IMR-90 (cell line): ENCODE data around the gene CAMK2D. TPM values are rescaled to one million over a fixed set of nuclear protein-coding genes. Genes with fewer than 3 reads are reported as not detected.
A peak's percentile ranks its signal among the peaks of the same experiment; 100 is the strongest.

Experiments
- ATAC-seq: fragments of 200-7000 bp; cut with Tn5 transposase; 2 replicates; pipeline ENCODE4 v1.9.1; 2020; ENCODE audit warnings: low read depth, mild to moderate bottlenecking, moderate library complexity
- BruUV-seq: library from RNA; stranded (reverse); fragments of 400-500 nt; replicated peaks from 2 replicates; lab custom pipeline; 2021; lab: Mats Ljungman, UMichigan
- CTCF ChIA-PET: fragments of 300-600 bp; formaldehyde crosslinking; extraction: SDS; loops from one replicate; lab custom pipeline; 2021; ENCODE audit warnings: antibody characterized with exemption; lab: Yijun Ruan, JAX
- POLR2A ChIA-PET: fragments of 300-600 bp; sonication (Branson Sonifier 250); formaldehyde crosslinking; loops from one replicate; lab custom pipeline; 2022; ENCODE audit warnings: antibody characterized with exemption; ENCODE audit not compliant: unreplicated experiment; lab: Charles Lee
- DNase-seq: peaks from one replicate; pipeline ENCODE4 v3.0.0; 2013
- H2AFZ ChIP-seq: replicated peaks from 2 replicates; pipeline ENCODE3; 2013; ENCODE audit warnings: low read length, mild to moderate bottlenecking; ENCODE audit not compliant: poor library complexity
- H2AK5ac ChIP-seq: 2 replicates; pipeline ENCODE4 v1.6.1; 2013; ENCODE audit warnings: low read depth, low read length, inconsistent platforms
- H2AK9ac ChIP-seq: replicated peaks from 2 replicates; pipeline ENCODE3; 2013; ENCODE audit warnings: mild to moderate bottlenecking, low read depth, low read length, moderate library complexity; ENCODE audit not compliant: poor library complexity
- H2BK120ac ChIP-seq: 2 replicates; pipeline ENCODE4 v1.6.1; 2013; ENCODE audit warnings: low read depth, low read length, inconsistent platforms
- H2BK15ac ChIP-seq: 3 replicates; pipeline ENCODE4 v1.6.1; 2013; ENCODE audit warnings: low read depth, low read length, inconsistent platforms
- H2BK20ac ChIP-seq: 2 replicates; pipeline ENCODE4 v1.6.1; 2013; ENCODE audit warnings: low read depth, mild to moderate bottlenecking, inconsistent platforms, low read length, moderate library complexity
- H2BK5ac ChIP-seq: 2 replicates; pipeline ENCODE4 v1.6.1; 2013; ENCODE audit warnings: mild to moderate bottlenecking, low read depth, low read length, inconsistent platforms; ENCODE audit not compliant: poor library complexity, severe bottlenecking
- H3K14ac ChIP-seq: replicated peaks from 2 replicates; pipeline ENCODE4 v1.6.1; 2013; ENCODE audit warnings: low read depth, low read length, inconsistent platforms
- H3K18ac ChIP-seq: 2 replicates; pipeline ENCODE4 v1.6.1; 2013; ENCODE audit warnings: low read depth, low read length, control low read depth
- H3K23ac ChIP-seq: 2 replicates; pipeline ENCODE4 v1.6.1; 2013; ENCODE audit warnings: low read depth, low read length, inconsistent platforms
- H3K27ac ChIP-seq: 2 replicates; pipeline ENCODE4 v1.5.1; 2013; ENCODE audit warnings: mild to moderate bottlenecking, control low read depth, low read length; ENCODE audit not compliant: insufficient read depth
- H3K27me3 ChIP-seq: 2 replicates; pipeline ENCODE4 v1.6.1; 2013; ENCODE audit warnings: low read length; ENCODE audit not compliant: control insufficient read depth, insufficient read depth
- H3K36me3 ChIP-seq: 2 replicates; pipeline ENCODE4 v1.6.1; 2013; ENCODE audit warnings: low read length, mixed read lengths; ENCODE audit not compliant: control insufficient read depth, insufficient read depth
- H3K4ac ChIP-seq: 2 replicates; pipeline ENCODE4 v1.6.1; 2013; ENCODE audit warnings: low read depth, low read length, inconsistent platforms
- H3K4me1 ChIP-seq: 2 replicates; pipeline ENCODE4 v1.6.1; 2013; ENCODE audit warnings: low read length, mixed read lengths; ENCODE audit not compliant: control insufficient read depth, insufficient read depth
- H3K4me2 ChIP-seq: 2 replicates; pipeline ENCODE4 v1.6.1; 2013; ENCODE audit warnings: low read depth, mild to moderate bottlenecking, control low read depth, low read length, moderate library complexity
- H3K4me3 ChIP-seq: 2 replicates; pipeline ENCODE4 v1.5.1; 2013; ENCODE audit warnings: low read depth, mild to moderate bottlenecking, control low read depth, low read length, moderate library complexity; ENCODE audit not compliant: insufficient read depth
- H3K56ac ChIP-seq: 2 replicates; pipeline ENCODE4 v1.6.1; 2013; ENCODE audit warnings: low read length, inconsistent platforms; ENCODE audit not compliant: insufficient read depth; ENCODE audit errors: extremely low read depth
- H3K79me1 ChIP-seq, 2 experiments: 2 replicates each; pipeline ENCODE4 v1.6.1; 2013; ENCODE audit warnings: low read length in 2 of 2, inconsistent platforms in 1 of 2, low read depth in 1 of 2
- H3K9ac ChIP-seq: 2 replicates; pipeline ENCODE4 v1.6.1; 2013; ENCODE audit warnings: low read depth, low read length, control low read depth
- H3K9me1 ChIP-seq: 2 replicates; pipeline ENCODE4 v1.6.1; 2013; ENCODE audit warnings: low read length, inconsistent platforms; ENCODE audit not compliant: insufficient read depth
- H3K9me3 ChIP-seq: 2 replicates; pipeline ENCODE4 v1.6.1; 2013; ENCODE audit warnings: low read length; ENCODE audit not compliant: control insufficient read depth, insufficient read depth
- H4K20me1 ChIP-seq: 2 replicates; pipeline ENCODE4 v1.6.1; 2013; ENCODE audit warnings: low read length, inconsistent platforms; ENCODE audit not compliant: insufficient read depth
- H4K5ac ChIP-seq: 2 replicates; pipeline ENCODE4 v1.6.1; 2013; ENCODE audit warnings: mild to moderate bottlenecking, low read depth, low read length, control low read depth
- H4K8ac ChIP-seq, 2 experiments: 2 replicates each; pipeline ENCODE4 v1.6.1; 2013; ENCODE audit warnings: low read depth in 2 of 2, low read length in 2 of 2, control low read depth in 1 of 2, inconsistent platforms in 1 of 2
- H4K91ac ChIP-seq: 2 replicates; pipeline ENCODE4 v1.6.1; 2013; ENCODE audit warnings: low read depth, low read length, inconsistent platforms; ENCODE audit not compliant: insufficient read depth
- MAFK ChIP-seq: IDR thresholded peaks from 2 replicates; pipeline ENCODE4 v1.6.1; 2012; ENCODE audit warnings: low read depth, low read length, improper control_type of control experiment
- WGBS, 2 experiments: methylation state at CpG; one replicate each; pipeline versions ENCODE4 v1.1.5 to v1.1.7; 2013; ENCODE audit warnings: missing lambda C conversion rate in 2 of 2; ENCODE audit not compliant: insufficient read length in 1 of 2; ENCODE audit errors: extremely low coverage in 2 of 2; 5-methylcytosine and 5-hydroxymethylcytosine counted together
- dilution Hi-C: fragments of 300-500 bp; cut with HindIII; formaldehyde crosslinking; loops from one replicate; pipeline ENCODE4 v1.14.3; 2018; ENCODE audit warnings: low sequenced_read_pairs; ENCODE audit not compliant: unreplicated experiment
- in situ Hi-C: fragments of 300-500 bp; cut with MboI; formaldehyde crosslinking; loops from 3 replicates; pipeline ENCODE4 v1.14.3; 2019; ENCODE audit warnings: low sequenced_read_pairs, inconsistent platforms, mixed read lengths
- intact Hi-C: fragments of 100-400 bp; cut with micrococcal nuclease; formaldehyde crosslinking; loops from 2 replicates; pipeline ENCODE4 v1.10.0; 2022
- polyA plus RNA-seq, 3 experiments: library from polyadenylated mRNA; depleted of rRNA; stranded (reverse); fragments of >200 nt; gene quantifications; 2 replicates each; pipeline ENCODE4 v1.2.3, GENCODE V29; 2012; ENCODE audit warnings: low replicate concordance in 1 of 3
- total RNA-seq: library from RNA; depleted of rRNA; stranded (reverse); fragments of >200 nt; gene quantifications from 2 replicates; pipeline ENCODE4 v1.2.3, GENCODE V29; 2012
- TF ChIP-seq, protein P1 (sequence below): fragments of 150-350 bp; IDR thresholded peaks from 2 replicates; pipeline ENCODE4 v1.6.1; 2016; ENCODE audit warnings: low read depth, mild to moderate bottlenecking, low read length, moderate library complexity, borderline replicate concordance

The CAMK2D gene
- total and polyA plus RNA-seq, 2 of the 4 experiments (the other 2 are of a cell fraction) = 44.6 to 156 TPM

DNA sequence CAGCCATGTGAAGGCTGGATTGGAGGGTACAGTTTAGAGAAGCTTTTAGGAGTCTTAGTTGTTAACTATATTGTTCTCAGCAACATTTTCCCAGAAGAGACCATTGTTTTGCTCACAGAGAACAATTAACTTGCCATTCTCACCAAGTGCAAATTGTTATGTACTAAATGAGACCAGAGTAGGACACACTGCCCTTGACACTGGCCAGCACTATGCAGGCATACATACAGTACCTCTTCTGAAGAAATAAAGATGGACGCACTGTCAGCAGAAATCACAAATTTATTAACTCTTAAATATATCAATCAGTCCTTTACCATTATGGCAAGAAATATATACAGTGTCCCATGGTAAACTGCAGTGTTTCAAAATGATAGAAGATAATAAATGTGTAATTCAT, 309.4 kb downstream of the CAMK2D start:
- Histone ChIP-seq H3K9me3 (no peaks in the 10 kb centered on the region), H3K27me3 (no peaks in the 10 kb centered on the region), H2BK15ac (no peak overlapping the region), H4K5ac (no peak overlapping the region), H2BK5ac (no peak overlapping the region), H2AK5ac (no peak overlapping the region), H3K36me3 (peaks cover 8% of the 10 kb centered on the region), H3K4me1 (peaks cover 5% of the 10 kb centered on the region), H4K20me1 (no peaks in the 10 kb centered on the region), H3K4me2 (no peak overlapping the region), H3K14ac (no peak overlapping the region), H2BK120ac (no peak overlapping the region), H4K8ac (no peak overlapping the region), H3K4me3 (no peak overlapping the region), H3K9ac (no peak overlapping the region), H2AK9ac (no peak overlapping the region), H2BK20ac (no peak overlapping the region), H3K56ac (no peak overlapping the region), H3K4ac (no peak overlapping the region), H3K27ac (no peak overlapping the region), H3K79me1 (0 out of 4 replicates have a peak, but pooled peaks cover 3 to 4% of the 10 kb centered on the region in 2 experiments), H2AFZ (no peak overlapping the region), H3K23ac (no peak overlapping the region), H4K91ac (no peak overlapping the region), H3K9me1 (no peaks in the 10 kb centered on the region; the same call in 1 of the 2 replicates), H3K18ac (no peak overlapping the region)
- no TSS peak for BruUV-seq
- ChIA-PET CTCF (no interaction called here), POLR2A (no interaction called here)
- WGBS, 2 experiments = no CpG with 5 or more reads among the region's 1 CpG
- ATAC-seq = no peak
- dilution Hi-C loops = no loop called here
- TF ChIP-seq, protein P1, sequence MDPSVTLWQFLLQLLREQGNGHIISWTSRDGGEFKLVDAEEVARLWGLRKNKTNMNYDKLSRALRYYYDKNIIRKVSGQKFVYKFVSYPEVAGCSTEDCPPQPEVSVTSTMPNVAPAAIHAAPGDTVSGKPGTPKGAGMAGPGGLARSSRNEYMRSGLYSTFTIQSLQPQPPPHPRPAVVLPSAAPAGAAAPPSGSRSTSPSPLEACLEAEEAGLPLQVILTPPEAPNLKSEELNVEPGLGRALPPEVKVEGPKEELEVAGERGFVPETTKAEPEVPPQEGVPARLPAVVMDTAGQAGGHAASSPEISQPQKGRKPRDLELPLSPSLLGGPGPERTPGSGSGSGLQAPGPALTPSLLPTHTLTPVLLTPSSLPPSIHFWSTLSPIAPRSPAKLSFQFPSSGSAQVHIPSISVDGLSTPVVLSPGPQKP = no peak
- peak; percentile 70 for TF ChIP-seq MAFK
- DNase-seq = no peak
- in situ Hi-C loops = no loop called here
- intact Hi-C loops = no loop called here
